ENCODE measurements around the gene LAMA4.

Gene LAMA4

DNA sequence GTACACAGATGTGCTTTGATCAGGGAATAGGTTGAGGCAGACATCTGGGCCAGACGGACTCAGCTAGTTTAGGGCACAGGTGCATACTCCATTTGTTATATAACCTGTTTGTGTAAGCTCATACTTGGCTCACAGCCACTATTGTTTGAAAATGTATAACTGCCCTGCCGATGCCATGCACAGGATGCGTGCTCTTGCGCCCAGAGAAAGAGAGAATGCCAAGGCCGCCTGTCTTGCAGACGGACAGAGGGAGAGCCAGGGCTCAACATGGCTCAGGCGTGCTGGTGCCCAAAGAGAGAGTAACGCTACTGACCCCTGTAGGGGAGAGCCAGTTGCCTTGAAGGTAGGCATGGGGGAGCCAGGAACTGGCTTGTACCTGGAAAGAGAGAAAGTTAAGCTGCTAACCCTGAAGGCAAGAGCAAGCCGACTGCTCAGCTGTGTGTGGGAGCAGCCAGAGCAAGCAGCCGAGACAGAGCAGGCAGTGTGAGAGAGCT, 109.2 kb downstream of the LAMA4 start:
- no peak overlapping the region for H3K4me3 ChIP-seq (IDR thresholded peaks at IDR 0.05; ENCODE audit: insufficient read depth, low read depth, low read length)
- TF ChIP-seq, protein P1, sequence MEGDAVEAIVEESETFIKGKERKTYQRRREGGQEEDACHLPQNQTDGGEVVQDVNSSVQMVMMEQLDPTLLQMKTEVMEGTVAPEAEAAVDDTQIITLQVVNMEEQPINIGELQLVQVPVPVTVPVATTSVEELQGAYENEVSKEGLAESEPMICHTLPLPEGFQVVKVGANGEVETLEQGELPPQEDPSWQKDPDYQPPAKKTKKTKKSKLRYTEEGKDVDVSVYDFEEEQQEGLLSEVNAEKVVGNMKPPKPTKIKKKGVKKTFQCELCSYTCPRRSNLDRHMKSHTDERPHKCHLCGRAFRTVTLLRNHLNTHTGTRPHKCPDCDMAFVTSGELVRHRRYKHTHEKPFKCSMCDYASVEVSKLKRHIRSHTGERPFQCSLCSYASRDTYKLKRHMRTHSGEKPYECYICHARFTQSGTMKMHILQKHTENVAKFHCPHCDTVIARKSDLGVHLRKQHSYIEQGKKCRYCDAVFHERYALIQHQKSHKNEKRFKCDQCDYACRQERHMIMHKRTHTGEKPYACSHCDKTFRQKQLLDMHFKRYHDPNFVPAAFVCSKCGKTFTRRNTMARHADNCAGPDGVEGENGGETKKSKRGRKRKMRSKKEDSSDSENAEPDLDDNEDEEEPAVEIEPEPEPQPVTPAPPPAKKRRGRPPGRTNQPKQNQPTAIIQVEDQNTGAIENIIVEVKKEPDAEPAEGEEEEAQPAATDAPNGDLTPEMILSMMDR (conservative IDR thresholded peaks at IDR 0.05; ENCODE audit: low read depth, low read length) = no peak
- no peaks in the 10 kb centered on the region for H3K36me3 ChIP-seq (ENCODE audit: insufficient read depth)
- no peak overlapping the region for H3K9ac ChIP-seq
- no peaks in the 10 kb centered on the region for H3K4me1 ChIP-seq (ENCODE audit: low read depth, poor library complexity, severe bottlenecking)
- no peak overlapping the region for H2AFZ ChIP-seq (ENCODE audit: low read depth)
- no peaks in the 10 kb centered on the region for H3K79me2 ChIP-seq (ENCODE audit: insufficient read depth, low read depth)
- no peaks in the 10 kb centered on the region for H4K20me1 ChIP-seq (ENCODE audit: insufficient read depth)
- no peaks in the 10 kb centered on the region for H3K27me3 ChIP-seq (ENCODE audit: insufficient read depth, low read depth)
- H3K4me2 ChIP-seq = no peak overlapping the region
- H3K27ac ChIP-seq = no peak overlapping the region

DNA sequence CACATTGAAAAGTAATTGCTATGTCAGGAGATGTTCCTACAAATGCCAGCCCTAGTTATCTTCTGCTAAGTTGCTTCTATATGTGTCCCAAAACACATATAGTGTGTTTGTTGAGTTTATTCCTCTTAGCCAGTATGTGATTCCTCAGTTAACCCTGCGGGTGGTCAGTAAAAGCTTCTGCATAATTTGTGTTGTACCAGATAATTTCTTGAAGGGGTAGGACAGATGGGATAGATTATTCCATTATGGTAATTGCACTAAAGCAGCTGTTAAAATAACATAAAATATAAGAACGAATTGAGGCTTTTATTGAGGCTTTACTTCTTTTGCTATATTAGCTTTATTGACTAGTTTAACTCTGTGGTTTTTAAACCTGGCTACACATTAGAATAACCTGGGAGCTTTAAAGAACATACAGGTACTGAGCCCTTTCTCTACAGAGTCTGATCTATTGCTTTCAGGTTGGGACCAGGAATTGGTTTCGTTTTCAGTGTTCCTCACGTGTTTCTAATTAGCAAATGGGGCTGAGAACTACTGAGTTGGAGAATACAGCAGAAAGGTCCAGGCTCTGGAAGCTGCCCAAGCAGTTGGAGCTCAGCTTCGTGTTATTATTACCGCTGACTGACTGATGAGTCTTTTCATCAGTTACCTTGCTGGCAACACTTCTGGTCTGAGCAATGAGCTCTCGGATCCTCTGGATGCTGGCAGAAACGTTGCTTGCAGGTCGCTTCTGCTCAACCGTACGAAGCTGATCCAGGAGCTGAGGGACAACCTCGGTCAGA, 110.0 kb downstream of the LAMA4 start:
- TF ChIP-seq, protein P1 (conservative IDR thresholded peaks at IDR 0.05; ENCODE audit: low read depth, low read length) = no peak
- H2AFZ ChIP-seq (ENCODE audit: low read depth) = no peak overlapping the region
- H3K4me2 ChIP-seq = no peak overlapping the region

DNA sequence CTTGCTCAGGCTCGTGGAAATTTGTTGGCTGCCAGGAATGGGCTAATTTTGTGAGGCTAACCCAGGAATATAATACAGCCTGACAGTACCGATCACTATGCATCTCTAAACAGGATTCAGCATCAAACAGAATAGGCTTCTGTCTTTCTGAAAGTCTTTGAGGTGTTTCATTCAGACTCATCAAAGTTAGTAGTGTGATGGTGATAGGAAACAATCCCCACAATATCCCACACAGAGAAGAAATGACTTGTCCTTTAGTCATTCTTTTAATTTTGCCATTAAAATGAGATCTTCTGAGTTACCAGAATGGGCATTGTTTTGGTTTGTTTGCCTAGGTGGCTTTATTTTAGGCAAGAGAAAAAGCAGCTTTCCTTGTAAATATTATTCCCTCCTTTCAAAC, 112.7 kb downstream of the LAMA4 start:
- Histone ChIP-seq H3K4me2 (no peak overlapping the region), H3K27me3 (ENCODE audit: insufficient read depth, low read depth) (no peaks in the 10 kb centered on the region), H4K20me1 (ENCODE audit: insufficient read depth) (no peaks in the 10 kb centered on the region), H3K9ac (no peak overlapping the region), H3K4me1 (ENCODE audit: low read depth, poor library complexity, severe bottlenecking) (no peaks in the 10 kb centered on the region), H3K4me3 (IDR thresholded peaks at IDR 0.05; ENCODE audit: insufficient read depth, low read depth, low read length) (no peak overlapping the region), H3K79me2 (ENCODE audit: insufficient read depth, low read depth) (no peaks in the 10 kb centered on the region), H3K36me3 (ENCODE audit: insufficient read depth) (no peaks in the 10 kb centered on the region), H2AFZ (ENCODE audit: low read depth) (no peak overlapping the region), H3K27ac (no peak overlapping the region)
- TF ChIP-seq, protein P1 (conservative IDR thresholded peaks at IDR 0.05; ENCODE audit: low read depth, low read length) = no peak

More for the DNA sequence above, 110.0 kb downstream of the LAMA4 start:
- no peaks in the 10 kb centered on the region for H3K79me2 ChIP-seq (ENCODE audit: insufficient read depth, low read depth)
- H3K27ac ChIP-seq = no peak overlapping the region
- H3K36me3 ChIP-seq (ENCODE audit: insufficient read depth) = no peaks in the 10 kb centered on the region
- no peaks in the 10 kb centered on the region for H3K4me1 ChIP-seq (ENCODE audit: low read depth, poor library complexity, severe bottlenecking)
- no peaks in the 10 kb centered on the region for H4K20me1 ChIP-seq (ENCODE audit: insufficient read depth)
- H3K9ac ChIP-seq = no peak overlapping the region
- H3K4me3 ChIP-seq (IDR thresholded peaks at IDR 0.05; ENCODE audit: insufficient read depth, low read depth, low read length) = no peak overlapping the region
- no peaks in the 10 kb centered on the region for H3K27me3 ChIP-seq (ENCODE audit: insufficient read depth, low read depth)

DNA sequence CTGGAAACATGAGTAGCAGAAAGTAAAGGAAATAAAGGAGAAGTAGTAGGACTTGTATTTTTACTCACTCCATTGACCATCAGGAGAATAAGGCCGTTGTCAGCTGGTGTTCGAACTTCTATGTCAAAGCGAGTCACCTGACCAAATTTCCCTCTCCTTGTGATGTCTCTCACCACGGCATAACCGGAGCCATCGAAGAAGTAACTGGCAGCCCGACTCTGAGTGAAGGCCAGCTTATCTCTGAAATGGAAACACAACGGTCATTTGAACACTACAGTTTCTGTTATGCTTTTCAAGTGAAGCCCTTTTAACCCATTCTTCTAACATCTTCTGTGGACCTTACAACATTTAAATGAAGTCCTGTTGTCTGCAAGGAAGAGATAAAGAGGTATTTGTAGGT, 115.3 kb downstream of the LAMA4 start:
- Histone ChIP-seq H4K20me1 (ENCODE audit: insufficient read depth) (no peaks in the 10 kb centered on the region), H3K27ac (no peak overlapping the region), H3K4me2 (no peak overlapping the region), H3K4me1 (ENCODE audit: low read depth, poor library complexity, severe bottlenecking) (no peaks in the 10 kb centered on the region), H2AFZ (ENCODE audit: low read depth) (no peak overlapping the region), H3K36me3 (ENCODE audit: insufficient read depth) (no peaks in the 10 kb centered on the region), H3K4me3 (IDR thresholded peaks at IDR 0.05; ENCODE audit: insufficient read depth, low read depth, low read length) (no peak overlapping the region), H3K27me3 (ENCODE audit: insufficient read depth, low read depth) (no peaks in the 10 kb centered on the region), H3K9ac (no peak overlapping the region), H3K79me2 (ENCODE audit: insufficient read depth, low read depth) (no peaks in the 10 kb centered on the region)
- TF ChIP-seq, protein P1 (conservative IDR thresholded peaks at IDR 0.05; ENCODE audit: low read depth, low read length) = no peak

Measured in KMS-11 (cell line).